HepG2 (cell line): ENCODE measurements around the gene TNFSF13. TPM values are rescaled to one million over a fixed set of nuclear protein-coding genes. Genes with fewer than 3 reads are reported as not detected.

Experiments
- HDAC6 ChIP-seq: fragments of 200-600 bp; sonication (generic); IDR thresholded peaks from 2 replicates; pipeline ENCODE4 v1.7.0; 2017; ENCODE audit warnings: mild to moderate bottlenecking, antibody characterized with exemption, low read length, low read depth
- JUN ChIP-seq: sonication (generic); formaldehyde crosslinking; IDR thresholded peaks from 2 replicates; pipeline ENCODE4 v1.4.0; 2020; ENCODE audit warnings: mild to moderate bottlenecking, missing genetic modification reagents
- KDM1A ChIP-seq: IDR thresholded peaks from 2 replicates; pipeline ENCODE4 v1.6.1; 2016; ENCODE audit warnings: missing compliant biosample characterization
- KLF16 ChIP-seq, 2 experiments: sonication (generic) in 1 of 2; formaldehyde crosslinking in 1 of 2; IDR thresholded peaks; 2 replicates each; pipeline versions ENCODE4 v1.6.1 to v1.8.0; 2016 to 2023; ENCODE audit warnings: missing genetic modification reagents in 2 of 2, missing compliant biosample characterization in 1 of 2
- MBNL3 ChIP-seq: fragments of 250-450 bp; sonication (Bioruptor Pico); conservative IDR thresholded peaks from 2 replicates; pipeline ENCODE4 v1.8.0; 2022; ENCODE audit warnings: mild to moderate bottlenecking, inconsistent platforms
- MEF2D ChIP-seq: sonication (generic); formaldehyde crosslinking; IDR thresholded peaks from 2 replicates; pipeline ENCODE4 v1.5.1; 2020; ENCODE audit warnings: mild to moderate bottlenecking, missing genetic modification reagents
- PHB2 ChIP-seq: fragments of 450-650 bp; IDR thresholded peaks from 2 replicates; pipeline ENCODE4 v1.6.1; 2018; ENCODE audit not compliant: partially characterized antibody
- POLR2AphosphoS5 ChIP-seq: IDR thresholded peaks from 2 replicates; pipeline ENCODE4 v1.6.1; 2012; ENCODE audit warnings: low read depth, low read length
- SKI ChIP-seq: fragments of 450-650 bp; IDR thresholded peaks from one replicate; pipeline ENCODE4 v1.6.1; 2018; ENCODE audit warnings: mild to moderate bottlenecking; ENCODE audit not compliant: partially characterized antibody
- SP1 ChIP-seq, 2 experiments: fragments of 450-650 bp in 1 of 2; sonication (generic) in 1 of 2; formaldehyde crosslinking in 1 of 2; IDR thresholded peaks; 2 replicates each; pipeline versions ENCODE4 v1.4.0 to v1.6.1; 2016 to 2020; ENCODE audit warnings: missing genetic modification reagents in 1 of 2
- TMF1 ChIP-seq: sonication (generic); formaldehyde crosslinking; IDR thresholded peaks from 2 replicates; pipeline ENCODE4 v1.8.1; 2022; ENCODE audit warnings: low read depth, missing genetic modification reagents
- TSC22D2 ChIP-seq: sonication (generic); formaldehyde crosslinking; IDR thresholded peaks from 2 replicates; pipeline ENCODE4 v1.5.1; 2020; ENCODE audit warnings: missing genetic modification reagents, mild to moderate bottlenecking, borderline replicate concordance
- YY1 ChIP-seq: IDR thresholded peaks from 2 replicates; pipeline ENCODE4 v1.6.1; 2011; ENCODE audit warnings: low read length, low read depth, moderate library complexity, mild to moderate bottlenecking; ENCODE audit not compliant: insufficient read depth, insufficient replicate concordance
- ZFYVE20 ChIP-seq: sonication (generic); formaldehyde crosslinking; IDR thresholded peaks from 2 replicates; pipeline ENCODE4 v1.8.0; 2023; ENCODE audit warnings: low read depth, mild to moderate bottlenecking, moderate library complexity, missing genetic modification reagents, borderline replicate concordance
- ZKSCAN8 ChIP-seq: IDR thresholded peaks from 2 replicates; pipeline ENCODE4 v1.6.1; 2016; ENCODE audit warnings: borderline replicate concordance, missing genetic modification reagents, missing compliant biosample characterization
- ZNF430 ChIP-seq: sonication (generic); formaldehyde crosslinking; IDR thresholded peaks from 2 replicates; pipeline ENCODE4 v1.9.0; 2021; ENCODE audit warnings: mild to moderate bottlenecking, missing genetic modification reagents
- ZNF564 ChIP-seq: sonication (generic); formaldehyde crosslinking; IDR thresholded peaks from 2 replicates; pipeline ENCODE4 v1.8.1; 2023; ENCODE audit warnings: mild to moderate bottlenecking, missing genetic modification reagents
- ZNF569 ChIP-seq: sonication (generic); formaldehyde crosslinking; IDR thresholded peaks from 2 replicates; pipeline ENCODE4 v1.5.0; 2020; ENCODE audit warnings: mild to moderate bottlenecking, missing genetic modification reagents, moderate library complexity, borderline replicate concordance
- ZNF746 ChIP-seq: sonication (generic); formaldehyde crosslinking; IDR thresholded peaks from 2 replicates; pipeline ENCODE4 v1.8.0; 2022; ENCODE audit warnings: mild to moderate bottlenecking, missing genetic modification reagents
- ZNF780A ChIP-seq: sonication (generic); formaldehyde crosslinking; IDR thresholded peaks from 2 replicates; pipeline ENCODE4 v1.8.0; 2022; ENCODE audit warnings: mild to moderate bottlenecking, missing genetic modification reagents, moderate library complexity
- polyA plus RNA-seq, 8 experiments: library from polyadenylated mRNA; depleted of rRNA in 3 of 8; stranded (reverse) in 7 of 8; unstranded in 1 of 8; fragments of >200 nt; fragmentation: Illumina TruSeq in 4 of 8; extraction: Trizol in 4 of 8; gene quantifications; 2 replicates each; pipeline versions ENCODE4 v1.2.1 to v1.2.3, GENCODE V29; 2011 to 2016; ENCODE audit warnings: low read depth in 4 of 8, missing spikeins in 1 of 8, mixed read lengths in 1 of 8; ENCODE audit not compliant: insufficient read depth in 1 of 8
- total RNA-seq, 5 experiments: library from RNA; depleted of rRNA; stranded (reverse); fragments of >200 nt; fragmentation: Illumina TruSeq; extraction: Trizol; gene quantifications; 2 replicates each; pipeline ENCODE4 v1.2.3, GENCODE V29; 2016; ENCODE audit warnings: low read depth in 1 of 5
- TF ChIP-seq, protein P1 (sequence below): sonication (generic); formaldehyde crosslinking; IDR thresholded peaks from 2 replicates; pipeline ENCODE4 v1.8.0; 2022; ENCODE audit warnings: mild to moderate bottlenecking, missing genetic modification reagents; ENCODE audit not compliant: insufficient replicate concordance
- TF ChIP-seq, protein P2 (sequence below): sonication (generic); formaldehyde crosslinking; IDR thresholded peaks from 2 replicates; pipeline ENCODE4 v1.8.1; 2023; ENCODE audit warnings: mild to moderate bottlenecking, moderate library complexity, missing genetic modification reagents
- TF ChIP-seq, protein P3 (sequence below): sonication (generic); formaldehyde crosslinking; IDR thresholded peaks from 2 replicates; pipeline ENCODE4 v1.8.1; 2023; ENCODE audit warnings: mild to moderate bottlenecking, missing genetic modification reagents
- TF ChIP-seq, protein P4 (sequence below): sonication (generic); formaldehyde crosslinking; IDR thresholded peaks from 2 replicates; pipeline ENCODE4 v1.5.0; 2020; ENCODE audit warnings: missing genetic modification reagents

Gene TNFSF13
- total and polyA plus RNA-seq, 2 of the 13 experiments (the other 11 are each of a cell fraction or from before 2014, with no cell fraction given), result 2.5 to 3.3 TPM

DNA sequence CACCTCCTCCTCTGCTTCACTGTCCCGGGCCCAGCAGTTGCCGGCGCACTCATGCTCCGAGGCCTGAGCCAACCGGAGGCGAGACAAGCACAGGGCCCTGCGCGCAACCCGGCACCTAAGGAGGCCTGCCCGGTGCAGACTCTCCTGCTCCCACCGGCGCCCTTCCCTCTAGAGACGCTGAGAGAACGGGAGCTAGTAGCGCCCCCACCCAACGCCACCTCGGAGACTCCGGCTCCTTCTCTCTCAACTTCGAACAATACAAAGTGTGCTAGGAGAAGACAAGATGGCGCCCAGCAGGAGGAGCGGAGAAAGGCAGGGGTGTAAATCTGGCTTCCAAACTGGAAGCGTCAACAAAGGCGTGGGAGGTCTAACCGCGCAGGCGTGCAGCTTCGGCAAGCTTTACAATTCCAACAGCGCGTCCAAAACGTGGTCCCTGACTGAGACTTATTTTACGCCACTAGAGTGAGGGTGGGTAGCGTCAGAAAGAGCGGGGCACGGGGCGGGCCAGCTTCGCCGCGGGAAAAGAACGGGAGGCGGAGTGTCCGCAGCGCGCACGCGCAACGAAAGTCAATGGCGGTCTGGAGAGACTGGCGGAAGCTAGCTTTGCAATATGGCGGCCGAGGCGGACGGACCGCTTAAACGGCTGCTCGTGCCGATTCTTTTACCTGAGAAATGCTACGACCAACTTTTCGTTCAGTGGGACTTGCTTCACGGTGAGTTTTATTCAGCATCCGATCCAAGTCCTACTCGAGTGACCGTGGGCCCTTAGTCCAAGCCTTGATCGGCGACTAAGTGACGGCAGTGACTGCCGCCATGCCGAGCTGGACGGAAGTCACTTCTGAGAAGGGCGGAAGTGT lies 24.9 kb downstream of the TNFSF13 start, which contains the start of gene MPDU1 (continued):
- TF ChIP-seq, protein P1, sequence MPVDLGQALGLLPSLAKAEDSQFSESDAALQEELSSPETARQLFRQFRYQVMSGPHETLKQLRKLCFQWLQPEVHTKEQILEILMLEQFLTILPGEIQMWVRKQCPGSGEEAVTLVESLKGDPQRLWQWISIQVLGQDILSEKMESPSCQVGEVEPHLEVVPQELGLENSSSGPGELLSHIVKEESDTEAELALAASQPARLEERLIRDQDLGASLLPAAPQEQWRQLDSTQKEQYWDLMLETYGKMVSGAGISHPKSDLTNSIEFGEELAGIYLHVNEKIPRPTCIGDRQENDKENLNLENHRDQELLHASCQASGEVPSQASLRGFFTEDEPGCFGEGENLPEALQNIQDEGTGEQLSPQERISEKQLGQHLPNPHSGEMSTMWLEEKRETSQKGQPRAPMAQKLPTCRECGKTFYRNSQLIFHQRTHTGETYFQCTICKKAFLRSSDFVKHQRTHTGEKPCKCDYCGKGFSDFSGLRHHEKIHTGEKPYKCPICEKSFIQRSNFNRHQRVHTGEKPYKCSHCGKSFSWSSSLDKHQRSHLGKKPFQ, result peak; percentile 31
- TF ChIP-seq MEF2D (CRISPR knock-in tag), result peak; percentile 20; the same call in 1 of the 2 replicates
- TF ChIP-seq, protein P2, sequence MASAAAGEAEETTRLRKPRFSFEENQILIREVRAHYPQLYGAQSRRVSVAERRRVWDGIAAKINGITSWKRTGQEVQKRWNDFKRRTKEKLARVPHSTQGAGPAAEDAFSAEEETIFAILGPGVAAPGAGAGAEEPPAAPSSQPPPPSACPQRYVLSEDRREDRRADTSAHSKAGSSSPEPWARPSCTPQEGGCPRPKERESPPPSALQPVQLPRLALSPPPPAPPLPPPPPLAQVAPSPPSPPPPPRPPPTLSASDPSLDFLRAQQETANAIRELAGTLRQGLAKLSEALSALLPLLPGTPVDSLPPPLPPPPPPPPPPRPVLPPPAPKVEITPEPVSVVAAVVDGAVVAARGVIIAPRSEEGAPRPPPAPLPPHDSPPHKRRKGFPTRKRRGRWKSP, result 0 out of 2 replicates have a peak, but pooled peaks have one; percentile 49
- TF ChIP-seq PHB2, result no peak
- TF ChIP-seq MBNL3 (CRISPR knock-in tag), result no peak
- TF ChIP-seq ZNF430 (CRISPR knock-in tag), result no peak
- TF ChIP-seq HDAC6, result no peak
- no peak for TF ChIP-seq KDM1A
- peak; percentile 98 for TF ChIP-seq YY1
- no peak for TF ChIP-seq ZNF780A (CRISPR knock-in tag)
- TF ChIP-seq ZFYVE20 (CRISPR knock-in tag), result no peak
- no peak for TF ChIP-seq SKI
- no peak for TF ChIP-seq ZNF569 (CRISPR knock-in tag)
- TF ChIP-seq SP1 (IDR thresholded peaks at IDR 0.05), result no peak
- TF ChIP-seq SP1 (CRISPR knock-in tag; IDR thresholded peaks at IDR 0.05), result peak; percentile 60; the same call in 1 of the 2 replicates
- peak in 1 of 2 experiments; percentile 67; a peak in 1 of 4 replicates for TF ChIP-seq KLF16 (CRISPR knock-in tag; IDR thresholded peaks at IDR 0.05)
- peak; percentile 59; the same call in 1 of the 2 replicates for TF ChIP-seq POLR2AphosphoS5
- no peak for TF ChIP-seq TSC22D2 (CRISPR knock-in tag)
- TF ChIP-seq ZNF564, result peak; percentile 72; the same call in 1 of the 2 replicates
- TF ChIP-seq ZKSCAN8 (CRISPR knock-in tag), result peak; percentile 28
- TF ChIP-seq, protein P3, sequence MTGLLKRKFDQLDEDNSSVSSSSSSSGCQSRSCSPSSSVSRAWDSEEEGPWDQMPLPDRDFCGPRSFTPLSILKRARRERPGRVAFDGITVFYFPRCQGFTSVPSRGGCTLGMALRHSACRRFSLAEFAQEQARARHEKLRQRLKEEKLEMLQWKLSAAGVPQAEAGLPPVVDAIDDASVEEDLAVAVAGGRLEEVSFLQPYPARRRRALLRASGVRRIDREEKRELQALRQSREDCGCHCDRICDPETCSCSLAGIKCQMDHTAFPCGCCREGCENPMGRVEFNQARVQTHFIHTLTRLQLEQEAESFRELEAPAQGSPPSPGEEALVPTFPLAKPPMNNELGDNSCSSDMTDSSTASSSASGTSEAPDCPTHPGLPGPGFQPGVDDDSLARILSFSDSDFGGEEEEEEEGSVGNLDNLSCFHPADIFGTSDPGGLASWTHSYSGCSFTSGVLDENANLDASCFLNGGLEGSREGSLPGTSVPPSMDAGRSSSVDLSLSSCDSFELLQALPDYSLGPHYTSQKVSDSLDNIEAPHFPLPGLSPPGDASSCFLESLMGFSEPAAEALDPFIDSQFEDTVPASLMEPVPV, result peak; percentile 95; the same call in 1 of the 2 replicates
- peak; percentile 67; the same call in 1 of the 2 replicates for TF ChIP-seq ZNF746 (CRISPR knock-in tag)
- no peak for TF ChIP-seq JUN (CRISPR knock-in tag)
- TF ChIP-seq TMF1, result peak; percentile 72; the same call in 1 of the 2 replicates
- TF ChIP-seq, protein P4, sequence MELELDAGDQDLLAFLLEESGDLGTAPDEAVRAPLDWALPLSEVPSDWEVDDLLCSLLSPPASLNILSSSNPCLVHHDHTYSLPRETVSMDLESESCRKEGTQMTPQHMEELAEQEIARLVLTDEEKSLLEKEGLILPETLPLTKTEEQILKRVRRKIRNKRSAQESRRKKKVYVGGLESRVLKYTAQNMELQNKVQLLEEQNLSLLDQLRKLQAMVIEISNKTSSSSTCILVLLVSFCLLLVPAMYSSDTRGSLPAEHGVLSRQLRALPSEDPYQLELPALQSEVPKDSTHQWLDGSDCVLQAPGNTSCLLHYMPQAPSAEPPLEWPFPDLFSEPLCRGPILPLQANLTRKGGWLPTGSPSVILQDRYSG, result peak; percentile 75; the same call in 1 of the 2 replicates
